HepG2 (cell line): ENCODE results near the gene NGLY1. TPM values are rescaled to one million over a fixed set of nuclear protein-coding genes. Genes with fewer than 3 reads are reported as not detected.

Experiments used
- FOXA3 ChIP-seq: IDR thresholded peaks from 2 replicates; pipeline ENCODE4 v1.6.1; 2016; ENCODE audit warnings: missing genetic modification reagents, missing compliant biosample characterization
- HNF4A ChIP-seq: sonication (generic); formaldehyde crosslinking; IDR thresholded peaks from 2 replicates; pipeline ENCODE4 v1.4.0; 2020; ENCODE audit warnings: missing genetic modification reagents
- MEF2D ChIP-seq: sonication (generic); formaldehyde crosslinking; IDR thresholded peaks from 2 replicates; pipeline ENCODE4 v1.5.1; 2020; ENCODE audit warnings: mild to moderate bottlenecking, missing genetic modification reagents
- NFRKB ChIP-seq: fragments of 450-650 bp; IDR thresholded peaks from 2 replicates; pipeline ENCODE4 v1.6.1; 2017
- RAD21 ChIP-seq: fragments of 450-650 bp; formaldehyde crosslinking; IDR thresholded peaks from 2 replicates; pipeline ENCODE4 v1.5.0; 2020; ENCODE audit warnings: mild to moderate bottlenecking
- RCOR2 ChIP-seq: IDR thresholded peaks from 2 replicates; pipeline ENCODE4 v1.6.1; 2016; ENCODE audit warnings: missing biosample characterization, missing genetic modification reagents
- RFXANK ChIP-seq: IDR thresholded peaks from 2 replicates; pipeline ENCODE4 v1.6.1; 2016
- SETDB1 ChIP-seq: sonication (generic); formaldehyde crosslinking; IDR thresholded peaks from 2 replicates; pipeline ENCODE4 v1.5.1; 2020; ENCODE audit warnings: missing genetic modification reagents, mild to moderate bottlenecking, borderline replicate concordance
- SSRP1 ChIP-seq: IDR thresholded peaks from 2 replicates; pipeline ENCODE4 v1.6.1; 2016; ENCODE audit warnings: control low read depth
- THYN1 ChIP-seq: sonication (generic); formaldehyde crosslinking; IDR thresholded peaks from 2 replicates; pipeline ENCODE4 v1.8.1; 2023; ENCODE audit warnings: low read depth, mild to moderate bottlenecking, moderate library complexity, missing genetic modification reagents, borderline replicate concordance
- ZFX ChIP-seq: sonication (generic); formaldehyde crosslinking; IDR thresholded peaks from 2 replicates; pipeline ENCODE4 v1.4.0; 2020; ENCODE audit warnings: mild to moderate bottlenecking, low read depth, missing genetic modification reagents, moderate library complexity
- ZNF17 ChIP-seq: sonication (generic); formaldehyde crosslinking; IDR thresholded peaks from 2 replicates; pipeline ENCODE4 v1.5.0; 2020; ENCODE audit warnings: mild to moderate bottlenecking, missing genetic modification reagents
- ZNF232 ChIP-seq: sonication (generic); formaldehyde crosslinking; IDR thresholded peaks from 2 replicates; pipeline ENCODE4 v1.4.0; 2020; ENCODE audit warnings: missing genetic modification reagents, borderline replicate concordance
- ZNF292 ChIP-seq: sonication (generic); formaldehyde crosslinking; IDR thresholded peaks from 2 replicates; pipeline ENCODE4 v1.8.1; 2022; ENCODE audit warnings: mild to moderate bottlenecking, low read depth, missing genetic modification reagents, borderline replicate concordance
- ZNF451 ChIP-seq: sonication (generic); formaldehyde crosslinking; IDR thresholded peaks from 2 replicates; pipeline ENCODE4 v1.5.0; 2020; ENCODE audit warnings: mild to moderate bottlenecking, missing genetic modification reagents
- ZNF558 ChIP-seq: sonication (generic); formaldehyde crosslinking; IDR thresholded peaks from 2 replicates; pipeline ENCODE4 v1.9.0; 2022; ENCODE audit warnings: mild to moderate bottlenecking, missing genetic modification reagents, borderline replicate concordance
- ZNF747 ChIP-seq: sonication (generic); formaldehyde crosslinking; IDR thresholded peaks from 2 replicates; pipeline ENCODE4 v1.8.1; 2023; ENCODE audit warnings: missing genetic modification reagents, mild to moderate bottlenecking, borderline replicate concordance
- polyA plus RNA-seq, 8 experiments: library from polyadenylated mRNA; depleted of rRNA in 3 of 8; stranded (reverse) in 7 of 8; unstranded in 1 of 8; fragments of >200 nt; fragmentation: Illumina TruSeq in 4 of 8; extraction: Trizol in 4 of 8; gene quantifications; 2 replicates each; pipeline versions ENCODE4 v1.2.1 to v1.2.3, GENCODE V29; 2011 to 2016; ENCODE audit warnings: low read depth in 4 of 8, missing spikeins in 1 of 8, mixed read lengths in 1 of 8; ENCODE audit not compliant: insufficient read depth in 1 of 8
- total RNA-seq, 5 experiments: library from RNA; depleted of rRNA; stranded (reverse); fragments of >200 nt; fragmentation: Illumina TruSeq; extraction: Trizol; gene quantifications; 2 replicates each; pipeline ENCODE4 v1.2.3, GENCODE V29; 2016; ENCODE audit warnings: low read depth in 1 of 5
- TF ChIP-seq, protein P1 (sequence below): sonication (generic); formaldehyde crosslinking; IDR thresholded peaks from 2 replicates; pipeline ENCODE4 v1.5.0; 2020; ENCODE audit warnings: missing genetic modification reagents
- TF ChIP-seq, protein P2 (sequence below): sonication (generic); formaldehyde crosslinking; IDR thresholded peaks from 2 replicates; pipeline ENCODE4 v1.4.0; 2020; ENCODE audit warnings: mild to moderate bottlenecking, missing genetic modification reagents
- TF ChIP-seq, protein P3 (sequence below): sonication (generic); formaldehyde crosslinking; IDR thresholded peaks from 2 replicates; pipeline ENCODE4 v1.4.0; 2020; ENCODE audit warnings: missing genetic modification reagents
- TF ChIP-seq, protein P4 (sequence below): sonication (generic); formaldehyde crosslinking; IDR thresholded peaks from 2 replicates; pipeline ENCODE4; 2020; ENCODE audit warnings: missing genetic modification reagents, mild to moderate bottlenecking, borderline replicate concordance
- TF ChIP-seq, protein P5 (sequence below): sonication (generic); formaldehyde crosslinking; IDR thresholded peaks from 2 replicates; pipeline ENCODE4 v1.5.0; 2020; ENCODE audit warnings: missing genetic modification reagents
- TF ChIP-seq, protein P6 (sequence below): IDR thresholded peaks from 2 replicates; pipeline ENCODE4 v1.6.1; 2012; ENCODE audit warnings: inconsistent platforms

The NGLY1 gene
- total and polyA plus RNA-seq, 2 of the 13 experiments (the other 11 are each of a cell fraction or from before 2014, with no cell fraction given) = 28.2 to 44.5 TPM

DNA sequence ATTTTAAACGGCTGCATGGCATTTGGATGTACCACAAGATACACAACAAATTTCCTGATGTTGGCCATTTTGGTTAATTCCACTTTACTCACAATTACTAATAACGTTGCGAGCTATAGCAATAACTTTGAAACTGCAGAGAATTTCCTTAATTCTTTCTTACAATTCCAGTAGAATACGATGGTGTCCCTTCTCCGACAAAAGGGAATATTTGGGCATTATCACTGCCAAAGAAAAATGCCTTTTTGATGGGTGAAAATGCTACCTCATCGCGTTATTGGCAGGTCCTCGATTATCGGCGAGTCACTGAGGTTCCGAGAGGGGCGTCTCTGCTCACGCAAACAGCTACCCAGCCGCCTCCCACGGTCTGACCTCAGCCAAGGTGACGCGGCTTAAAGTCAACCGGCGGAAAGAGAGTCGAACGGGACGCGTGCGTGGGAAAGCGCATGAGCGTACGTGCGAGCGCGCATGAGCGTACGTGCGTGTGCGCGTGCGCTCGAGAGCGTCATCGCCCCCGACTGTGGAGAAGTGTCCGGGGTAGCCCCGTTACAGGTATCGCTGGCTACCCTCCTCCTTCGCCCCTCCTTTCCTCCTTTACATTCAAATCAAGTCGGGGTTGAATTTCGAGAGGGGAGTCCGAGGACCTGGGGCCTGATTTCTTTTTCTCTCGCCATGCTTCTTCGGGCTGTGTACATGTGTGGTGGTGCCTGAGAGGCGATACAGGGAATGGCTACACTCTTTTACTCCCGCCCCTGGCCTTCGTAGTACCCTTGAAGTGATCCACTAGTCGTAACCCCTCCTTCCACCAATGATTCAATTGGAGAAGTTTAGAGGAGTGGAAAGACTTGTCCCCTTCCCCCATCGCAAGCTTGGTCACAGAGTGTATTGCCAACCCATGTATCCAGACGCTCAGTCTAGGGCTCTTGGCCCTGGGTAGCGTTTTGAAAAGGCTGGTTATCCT is 6.6 kb upstream of the NGLY1 start, which contains the start of gene OXSM (continued):
- TF ChIP-seq, protein P1, sequence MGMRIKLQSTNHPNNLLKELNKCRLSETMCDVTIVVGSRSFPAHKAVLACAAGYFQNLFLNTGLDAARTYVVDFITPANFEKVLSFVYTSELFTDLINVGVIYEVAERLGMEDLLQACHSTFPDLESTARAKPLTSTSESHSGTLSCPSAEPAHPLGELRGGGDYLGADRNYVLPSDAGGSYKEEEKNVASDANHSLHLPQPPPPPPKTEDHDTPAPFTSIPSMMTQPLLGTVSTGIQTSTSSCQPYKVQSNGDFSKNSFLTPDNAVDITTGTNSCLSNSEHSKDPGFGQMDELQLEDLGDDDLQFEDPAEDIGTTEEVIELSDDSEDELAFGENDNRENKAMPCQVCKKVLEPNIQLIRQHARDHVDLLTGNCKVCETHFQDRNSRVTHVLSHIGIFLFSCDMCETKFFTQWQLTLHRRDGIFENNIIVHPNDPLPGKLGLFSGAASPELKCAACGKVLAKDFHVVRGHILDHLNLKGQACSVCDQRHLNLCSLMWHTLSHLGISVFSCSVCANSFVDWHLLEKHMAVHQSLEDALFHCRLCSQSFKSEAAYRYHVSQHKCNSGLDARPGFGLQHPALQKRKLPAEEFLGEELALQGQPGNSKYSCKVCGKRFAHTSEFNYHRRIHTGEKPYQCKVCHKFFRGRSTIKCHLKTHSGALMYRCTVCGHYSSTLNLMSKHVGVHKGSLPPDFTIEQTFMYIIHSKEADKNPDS = peak; percentile 52; the same call in 1 of the 2 replicates
- TF ChIP-seq MEF2D (CRISPR knock-in tag) = peak; percentile 79; the same call in 1 of the 2 replicates
- TF ChIP-seq, protein P2, sequence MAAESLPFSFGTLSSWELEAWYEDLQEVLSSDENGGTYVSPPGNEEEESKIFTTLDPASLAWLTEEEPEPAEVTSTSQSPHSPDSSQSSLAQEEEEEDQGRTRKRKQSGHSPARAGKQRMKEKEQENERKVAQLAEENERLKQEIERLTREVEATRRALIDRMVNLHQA (CRISPR knock-in tag) = no peak
- no peak for TF ChIP-seq ZNF17 (CRISPR knock-in tag)
- TF ChIP-seq HNF4A (CRISPR knock-in tag) = 0 out of 2 replicates have a peak, but pooled peaks have one; percentile 24
- TF ChIP-seq, protein P3, sequence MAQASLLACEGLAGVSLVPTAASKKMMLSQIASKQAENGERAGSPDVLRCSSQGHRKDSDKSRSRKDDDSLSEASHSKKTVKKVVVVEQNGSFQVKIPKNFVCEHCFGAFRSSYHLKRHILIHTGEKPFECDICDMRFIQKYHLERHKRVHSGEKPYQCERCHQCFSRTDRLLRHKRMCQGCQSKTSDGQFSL (CRISPR knock-in tag) = no peak
- peak; percentile 84; the same call in 1 of the 2 replicates for TF ChIP-seq ZNF292 (CRISPR knock-in tag)
- peak; percentile 77 for TF ChIP-seq ZFX (CRISPR knock-in tag)
- TF ChIP-seq RFXANK (CRISPR knock-in tag) = no peak
- TF ChIP-seq ZNF232 (CRISPR knock-in tag) = peak; percentile 72
- no peak for TF ChIP-seq THYN1 (CRISPR knock-in tag)
- TF ChIP-seq, protein P4, sequence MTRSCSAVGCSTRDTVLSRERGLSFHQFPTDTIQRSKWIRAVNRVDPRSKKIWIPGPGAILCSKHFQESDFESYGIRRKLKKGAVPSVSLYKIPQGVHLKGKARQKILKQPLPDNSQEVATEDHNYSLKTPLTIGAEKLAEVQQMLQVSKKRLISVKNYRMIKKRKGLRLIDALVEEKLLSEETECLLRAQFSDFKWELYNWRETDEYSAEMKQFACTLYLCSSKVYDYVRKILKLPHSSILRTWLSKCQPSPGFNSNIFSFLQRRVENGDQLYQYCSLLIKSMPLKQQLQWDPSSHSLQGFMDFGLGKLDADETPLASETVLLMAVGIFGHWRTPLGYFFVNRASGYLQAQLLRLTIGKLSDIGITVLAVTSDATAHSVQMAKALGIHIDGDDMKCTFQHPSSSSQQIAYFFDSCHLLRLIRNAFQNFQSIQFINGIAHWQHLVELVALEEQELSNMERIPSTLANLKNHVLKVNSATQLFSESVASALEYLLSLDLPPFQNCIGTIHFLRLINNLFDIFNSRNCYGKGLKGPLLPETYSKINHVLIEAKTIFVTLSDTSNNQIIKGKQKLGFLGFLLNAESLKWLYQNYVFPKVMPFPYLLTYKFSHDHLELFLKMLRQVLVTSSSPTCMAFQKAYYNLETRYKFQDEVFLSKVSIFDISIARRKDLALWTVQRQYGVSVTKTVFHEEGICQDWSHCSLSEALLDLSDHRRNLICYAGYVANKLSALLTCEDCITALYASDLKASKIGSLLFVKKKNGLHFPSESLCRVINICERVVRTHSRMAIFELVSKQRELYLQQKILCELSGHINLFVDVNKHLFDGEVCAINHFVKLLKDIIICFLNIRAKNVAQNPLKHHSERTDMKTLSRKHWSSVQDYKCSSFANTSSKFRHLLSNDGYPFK (CRISPR knock-in tag) = peak; percentile 94
- TF ChIP-seq FOXA3 (CRISPR knock-in tag) = peak; percentile 77
- TF ChIP-seq ZNF558 (CRISPR knock-in tag) = peak; percentile 91; the same call in 1 of the 2 replicates
- no peak for TF ChIP-seq NFRKB
- TF ChIP-seq ZNF747 (CRISPR knock-in tag) = peak; percentile 63; the same call in 1 of the 2 replicates
- TF ChIP-seq, protein P5, sequence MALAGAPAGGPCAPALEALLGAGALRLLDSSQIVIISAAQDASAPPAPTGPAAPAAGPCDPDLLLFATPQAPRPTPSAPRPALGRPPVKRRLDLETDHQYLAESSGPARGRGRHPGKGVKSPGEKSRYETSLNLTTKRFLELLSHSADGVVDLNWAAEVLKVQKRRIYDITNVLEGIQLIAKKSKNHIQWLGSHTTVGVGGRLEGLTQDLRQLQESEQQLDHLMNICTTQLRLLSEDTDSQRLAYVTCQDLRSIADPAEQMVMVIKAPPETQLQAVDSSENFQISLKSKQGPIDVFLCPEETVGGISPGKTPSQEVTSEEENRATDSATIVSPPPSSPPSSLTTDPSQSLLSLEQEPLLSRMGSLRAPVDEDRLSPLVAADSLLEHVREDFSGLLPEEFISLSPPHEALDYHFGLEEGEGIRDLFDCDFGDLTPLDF (CRISPR knock-in tag) = 0 out of 2 replicates have a peak, but pooled peaks have one; percentile 36
- TF ChIP-seq, protein P6, sequence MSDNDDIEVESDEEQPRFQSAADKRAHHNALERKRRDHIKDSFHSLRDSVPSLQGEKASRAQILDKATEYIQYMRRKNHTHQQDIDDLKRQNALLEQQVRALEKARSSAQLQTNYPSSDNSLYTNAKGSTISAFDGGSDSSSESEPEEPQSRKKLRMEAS = peak; percentile 95
- no peak for TF ChIP-seq SSRP1 (CRISPR knock-in tag)
- TF ChIP-seq RCOR2 (CRISPR knock-in tag) = no peak
- TF ChIP-seq RAD21 = 0 out of 2 replicates have a peak, but pooled peaks have one; percentile 33
- TF ChIP-seq ZNF451 = peak; percentile 79
- TF ChIP-seq SETDB1 = no peak
